K562 (cell line): ENCODE results near the gene IL1RN. TPM values are rescaled to one million over a fixed set of nuclear protein-coding genes. Genes with fewer than 3 reads are reported as not detected.

Experiments
- ATAC-seq: fragments of 200-7000 bp; cut with Tn5 transposase; 3 replicates; pipeline ENCODE4 v1.9.1; 2020; ENCODE audit warnings: moderate library complexity
- BruUV-seq: library from RNA; stranded (reverse); fragments of 400-500 nt; replicated peaks from 2 replicates; lab custom pipeline; 2021; lab: Mats Ljungman, UMichigan
- CTCF ChIA-PET: fragments of 300-600 bp; formaldehyde crosslinking; extraction: SDS; loops from one replicate; lab custom pipeline; 2021; ENCODE audit warnings: low intra/inter-chr PET ratio; lab: Yijun Ruan, JAX
- POLR2A ChIA-PET: fragments of 300-600, 350-650 bp; sonication (Branson Sonifier 250); formaldehyde crosslinking; extraction: SDS; loops from one replicate; lab custom pipeline; 2021; ENCODE audit warnings: antibody characterized with exemption, inconsistent platforms; lab: Yijun Ruan, JAX
- DNase-seq, 4 experiments: peaks; one replicate each; pipeline versions ENCODE4 v3.0.0 to v3.0.0-alpha.2; 2011 to 2018; ENCODE audit warnings: low spot score in 3 of 4, mixed read lengths in 3 of 4; ENCODE audit errors: extremely low read depth in 1 of 4
- FAIRE-seq: peaks from 2 replicates; lab custom pipeline; 2011; peaks lifted over from hg19 to GRCh38; lab: Jason Lieb, UNC
- H2AFZ ChIP-seq: 2 replicates; pipeline ENCODE4 v1.6.0; 2011; ENCODE audit warnings: low read depth, low read length, control low read depth, inconsistent platforms
- H3K27ac ChIP-seq: fragments of 200-600 bp; 3 replicates; pipeline ENCODE4 v1.8.0; 2011; ENCODE audit warnings: low read depth, mild to moderate bottlenecking, control low read depth, inconsistent platforms, low read length, moderate library complexity, mixed read lengths; ENCODE audit errors: extremely low read depth
- H3K27me3 ChIP-seq, 2 experiments: fragments of 300-600 bp in 1 of 2; 2 replicates in 1 of 2; 3 replicates in 1 of 2; pipeline versions ENCODE4 v1.6.0 to v1.8.0; 2011; ENCODE audit warnings: inconsistent platforms in 2 of 2, low read length in 2 of 2, mild to moderate bottlenecking in 1 of 2, mixed read lengths in 1 of 2, moderate library complexity in 1 of 2; ENCODE audit not compliant: control insufficient read depth in 2 of 2, insufficient read depth in 2 of 2
- H3K36me3 ChIP-seq: fragments of 300-600 bp; 3 replicates; pipeline ENCODE4 v1.8.0; 2011; ENCODE audit warnings: mild to moderate bottlenecking, low read length, inconsistent platforms; ENCODE audit not compliant: control insufficient read depth, insufficient read depth
- H3K4me1 ChIP-seq, 2 experiments: fragments of 200-600 bp in 1 of 2; replicated peaks in 1 of 2; 2 replicates in 1 of 2; 3 replicates in 1 of 2; pipeline versions ENCODE4 v1.5.1 to v1.8.0; 2011; ENCODE audit warnings: inconsistent platforms in 2 of 2, low read length in 2 of 2, mild to moderate bottlenecking in 1 of 2, mixed read lengths in 1 of 2, moderate library complexity in 1 of 2; ENCODE audit not compliant: control insufficient read depth in 2 of 2, insufficient read depth in 2 of 2
- H3K4me2 ChIP-seq: 2 replicates; pipeline ENCODE4 v1.6.1; 2011; ENCODE audit warnings: low read length, control low read depth, inconsistent platforms, mixed read lengths; ENCODE audit not compliant: insufficient read depth
- H3K4me3 ChIP-seq: fragments of 200-600 bp; sonication (generic), shearing (Covaris generic); 2 replicates; pipeline ENCODE4 v1.5.1; 2016; ENCODE audit warnings: control low read depth, inconsistent platforms
- H3K79me2 ChIP-seq: fragments of 200-600 bp; 3 replicates; pipeline ENCODE4 v1.8.0; 2011; ENCODE audit warnings: low read length, inconsistent platforms; ENCODE audit not compliant: control insufficient read depth, insufficient read depth
- H3K9ac ChIP-seq, 2 experiments: 2 replicates each; pipeline versions ENCODE4 v1.6.0 to v1.6.1; 2011; ENCODE audit warnings: low read depth in 2 of 2, low read length in 2 of 2, control low read depth in 1 of 2, inconsistent platforms in 1 of 2, mild to moderate bottlenecking in 1 of 2, mixed read lengths in 1 of 2; ENCODE audit not compliant: insufficient read depth in 1 of 2
- H3K9me1 ChIP-seq: one replicate; pipeline ENCODE4 v1.6.0; 2011; ENCODE audit warnings: inconsistent platforms, mild to moderate bottlenecking, low read length, moderate library complexity; ENCODE audit not compliant: control insufficient read depth, insufficient read depth
- H3K9me3 ChIP-seq: replicated peaks from 2 replicates; pipeline ENCODE4 v1.5.1; 2011; ENCODE audit warnings: low read depth, low read length, inconsistent platforms; ENCODE audit not compliant: control insufficient read depth, insufficient read depth
- H4K20me1 ChIP-seq: replicated peaks from 2 replicates; pipeline ENCODE4 v1.6.1; 2011; ENCODE audit warnings: low read length, inconsistent platforms, mixed read lengths; ENCODE audit not compliant: control insufficient read depth, insufficient read depth
- FOXK2 ChIP-seq, 2 experiments: fragments of 450-650 bp; IDR thresholded peaks in 1 of 2; conservative IDR thresholded peaks in 1 of 2; 2 replicates each; pipeline ENCODE4 v1.6.1; 2016; ENCODE audit warnings: low read depth in 2 of 2, mild to moderate bottlenecking in 1 of 2
- GATAD2B ChIP-seq: fragments of 450-650 bp; IDR thresholded peaks from 2 replicates; pipeline ENCODE4 v1.6.1; 2017; ENCODE audit warnings: mild to moderate bottlenecking, borderline replicate concordance
- KDM1A ChIP-seq, 2 experiments: fragments of 450-650 bp; IDR thresholded peaks; 2 replicates each; pipeline ENCODE4 v1.6.1; 2016; ENCODE audit warnings: mild to moderate bottlenecking in 2 of 2
- NFE2 ChIP-seq: IDR thresholded peaks from 2 replicates; pipeline ENCODE4 v1.6.1; 2014; ENCODE audit warnings: antibody characterized with exemption, low read depth
- POLR2AphosphoS2 ChIP-seq: IDR thresholded peaks from 2 replicates; pipeline ENCODE4 v1.6.1; 2012; ENCODE audit warnings: low read length, improper control_type of control experiment
- RBFOX2 ChIP-seq: fragments of 200-400 bp; formaldehyde crosslinking; IDR thresholded peaks from 2 replicates; pipeline ENCODE4 v1.6.1; 2017; ENCODE audit warnings: low read depth, mild to moderate bottlenecking, low read length, moderate library complexity
- RCOR1 ChIP-seq, 2 experiments: IDR thresholded peaks; 2 replicates each; pipeline ENCODE4 v1.6.1; 2012; ENCODE audit warnings: low read depth in 2 of 2, low read length in 2 of 2, borderline replicate concordance in 1 of 2, improper control_type of control experiment in 1 of 2
- TCF3 ChIP-seq: sonication (generic); formaldehyde crosslinking; IDR thresholded peaks from 2 replicates; pipeline ENCODE4 v1.4.0; 2020; ENCODE audit warnings: mild to moderate bottlenecking, missing genetic modification reagents
- YY1 ChIP-seq, 3 experiments: IDR thresholded peaks; 2 replicates each; pipeline ENCODE4 v1.6.1; 2011; ENCODE audit warnings: low read length in 2 of 3, mild to moderate bottlenecking in 2 of 3, moderate library complexity in 2 of 3, borderline replicate concordance in 1 of 3, control low read depth in 1 of 3, low read depth in 1 of 3; ENCODE audit not compliant: insufficient read depth in 3 of 3, insufficient replicate concordance in 2 of 3, control insufficient read depth in 1 of 3, insufficient read length in 1 of 3; ENCODE audit errors: extremely low read depth in 1 of 3
- ZBTB7A ChIP-seq: IDR thresholded peaks from 2 replicates; pipeline ENCODE4 v1.6.1; 2011; ENCODE audit warnings: low read depth, mild to moderate bottlenecking, low read length, moderate library complexity, borderline replicate concordance; ENCODE audit not compliant: control insufficient read depth
- ZNF146 ChIP-seq: IDR thresholded peaks from one replicate; pipeline ENCODE4 v1.6.1; 2018; ENCODE audit warnings: missing compliant biosample characterization; ENCODE audit not compliant: unreplicated experiment
- ZNF232 ChIP-seq: sonication (generic); formaldehyde crosslinking; IDR thresholded peaks from 2 replicates; pipeline ENCODE4 v1.8.0; 2022; ENCODE audit warnings: mild to moderate bottlenecking, missing genetic modification reagents
- ZNF324 ChIP-seq: fragments of 250-450 bp; sonication (Bioruptor Pico); IDR thresholded peaks from 2 replicates; pipeline ENCODE4 v1.4.0; 2020; ENCODE audit warnings: mild to moderate bottlenecking
- ZNF384 ChIP-seq: IDR thresholded peaks from 2 replicates; pipeline ENCODE4 v1.6.1; 2012; ENCODE audit warnings: low read depth, low read length, improper control_type of control experiment
- ZNF444 ChIP-seq: fragments of 250-450 bp; sonication (Bioruptor Pico); IDR thresholded peaks from 2 replicates; pipeline ENCODE4 v1.4.0; 2020; ENCODE audit warnings: mild to moderate bottlenecking, moderate library complexity
- WGBS: fragments of 100-300 bp; shearing (Covaris generic); methylation state at CpG from one replicate; pipeline ENCODE4 v1.1.6; 2016; ENCODE audit warnings: low coverage, mixed read lengths; ENCODE audit not compliant: insufficient coverage; ENCODE audit errors: missing lambda C conversion rate; 5-methylcytosine and 5-hydroxymethylcytosine counted together
- in situ Hi-C: fragments of 300-500 bp; cut with MboI; formaldehyde crosslinking; loops from 4 replicates; pipeline ENCODE4 v1.15.0; 2018; ENCODE audit warnings: inconsistent platforms, mixed read lengths
- intact Hi-C: fragments of 100-400 bp; cut with micrococcal nuclease; formaldehyde crosslinking; loops from 2 replicates; pipeline ENCODE4 v1.14.2; 2022
- polyA plus RNA-seq, 8 experiments: library from polyadenylated mRNA; depleted of rRNA in 4 of 8; stranded (reverse) in 5 of 8; unstranded in 3 of 8; fragments of >200 nt; fragmentation: Nextera tagmentation in 2 of 8; fragmentation: Illumina TruSeq in 1 of 8; extraction: Ambion mirVana in 2 of 8; extraction: Trizol in 1 of 8; gene quantifications; 2 replicates each; pipeline versions ENCODE4 v1.2.1 to v1.2.3, GENCODE V29; 2011 to 2014; ENCODE audit warnings: inconsistent platforms in 1 of 8, missing spikeins in 1 of 8
- total RNA-seq, 7 experiments: library from RNA; depleted of rRNA in 6 of 7; stranded (reverse); fragments of >200 nt in 6 of 7; fragmentation: Illumina TruSeq in 2 of 7; extraction: Trizol in 2 of 7; gene quantifications; 2 replicates each; pipeline versions ENCODE4 v1.2.1 to v1.2.3, GENCODE V29; 2011 to 2021; ENCODE audit warnings: low replicate concordance in 1 of 7
- TF ChIP-seq, protein P1 (sequence below): fragments of 450-650 bp; formaldehyde crosslinking; conservative IDR thresholded peaks from 2 replicates; pipeline ENCODE4 v1.4.0; 2022; ENCODE audit warnings: mild to moderate bottlenecking, missing genetic modification characterization
- TF ChIP-seq, protein P2 (sequence below): sonication (generic); formaldehyde crosslinking; IDR thresholded peaks from 2 replicates; pipeline ENCODE4 v1.8.0; 2022; ENCODE audit warnings: missing genetic modification reagents, mild to moderate bottlenecking, borderline replicate concordance
- TF ChIP-seq, protein P3 (sequence below): fragments of 250-450 bp; sonication (Bioruptor Pico); IDR thresholded peaks from 2 replicates; pipeline ENCODE4 v1.9.0; 2021; ENCODE audit warnings: mild to moderate bottlenecking

IL1RN gene
- total and polyA plus RNA-seq, 9 of the 15 experiments (the other 6 are each of a cell fraction or from before 2014, with no cell fraction given) = 0.13 TPM; not detected in 8

DNA sequence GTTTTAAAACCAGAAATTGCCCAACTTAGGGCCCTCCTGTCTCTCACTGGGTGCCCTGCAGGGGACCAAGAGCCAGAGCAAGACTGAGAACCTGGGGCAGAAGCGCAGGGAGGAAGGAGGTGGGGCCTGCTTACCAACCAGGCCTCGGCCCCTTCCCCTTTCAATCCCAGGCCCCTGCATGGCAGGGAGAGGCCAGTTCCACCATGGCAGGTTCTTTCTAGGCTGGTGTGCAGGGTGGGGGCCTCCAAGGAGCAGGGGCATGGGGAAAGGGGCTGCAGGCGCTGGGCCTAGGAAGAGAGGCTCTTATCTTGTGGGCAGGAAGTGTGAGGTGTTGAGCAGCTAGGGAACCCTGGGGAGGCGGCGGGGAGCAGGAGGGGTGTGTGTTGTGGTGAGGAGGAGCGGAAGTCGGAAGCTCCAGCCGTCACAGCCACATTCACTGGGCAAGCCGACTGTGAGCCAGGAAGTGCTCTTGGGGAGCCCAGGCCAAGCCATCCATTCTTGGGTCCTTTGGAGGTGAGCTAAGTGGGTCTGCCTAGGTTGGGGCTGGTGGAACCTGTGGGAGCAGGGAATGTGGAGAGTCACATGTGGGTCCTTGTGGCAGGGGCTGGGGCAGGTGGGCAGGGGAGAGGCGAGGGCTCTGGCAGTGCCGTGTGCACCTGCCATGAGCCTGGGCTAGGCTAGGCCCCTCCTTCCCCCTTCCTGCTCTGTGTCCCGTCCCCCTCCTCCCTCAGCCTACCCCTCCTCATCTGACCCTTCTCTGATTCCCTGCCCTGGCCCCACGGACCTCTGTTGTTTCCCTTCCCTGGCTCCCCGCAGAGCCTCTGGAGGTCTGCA is 46.4 kb downstream of the IL1RN start, which contains the start of gene PSD4:
Gene PSD4 (plus strand): TSS at position 430 of the 834 bp plus-strand sequence. CDS start 8,486 bp downstream, outside the sequence.
- DNase-seq (peak; percentile 78 to 92 (median 86)), FAIRE-seq (peak; percentile 96), ATAC-seq (peak; percentile 97)
- Histone ChIP-seq H3K4me2 (peak within 1 kb of the TSS; percentile 89), H2AFZ (peak within 1 kb of the TSS; percentile 90), H3K9me3 (no peaks in the 10 kb centered on the region), H3K9ac (peak within 1 kb of the TSS; percentile 80 to 92), H3K4me3 (peak within 1 kb of the TSS; percentile 70), H4K20me1 (no peaks in the 10 kb centered on the region), H3K27ac (peak within 1 kb of the TSS; percentile 83), H3K9me1 (peaks cover 2% of the 10 kb centered on the region), H3K4me1 (peaks cover 20 to 26% of the 10 kb centered on the region in 2 experiments), H3K27me3 (no peaks in the 10 kb centered on the region), H3K36me3 (peaks cover 19% of the 10 kb centered on the region; the same call in 2 of the 3 replicates), H3K79me2 (peaks cover 27% of the 10 kb centered on the region)
- 8% methylated on average over 11 of the region's 14 CpGs for WGBS
- POLR2A ChIA-PET = interaction anchor here (0.6 to 3.3 kb wide), 5 partner anchors 10 to 411 kb away, joined by 3 to 32 read pairs (median 4); no protein-coding TSS in a partner anchor
- no TSS peak for BruUV-seq
- CTCF ChIA-PET = no interaction called here
- intact Hi-C loops (loop anchor here (5.0 kb wide), 1 partner anchor 36 kb away; no protein-coding TSS in a partner anchor), in situ Hi-C loops (no loop called here)
- TF ChIP-seq, protein P1, sequence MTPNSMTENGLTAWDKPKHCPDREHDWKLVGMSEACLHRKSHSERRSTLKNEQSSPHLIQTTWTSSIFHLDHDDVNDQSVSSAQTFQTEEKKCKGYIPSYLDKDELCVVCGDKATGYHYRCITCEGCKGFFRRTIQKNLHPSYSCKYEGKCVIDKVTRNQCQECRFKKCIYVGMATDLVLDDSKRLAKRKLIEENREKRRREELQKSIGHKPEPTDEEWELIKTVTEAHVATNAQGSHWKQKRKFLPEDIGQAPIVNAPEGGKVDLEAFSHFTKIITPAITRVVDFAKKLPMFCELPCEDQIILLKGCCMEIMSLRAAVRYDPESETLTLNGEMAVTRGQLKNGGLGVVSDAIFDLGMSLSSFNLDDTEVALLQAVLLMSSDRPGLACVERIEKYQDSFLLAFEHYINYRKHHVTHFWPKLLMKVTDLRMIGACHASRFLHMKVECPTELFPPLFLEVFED (CRISPR knock-in tag) = peak; percentile 39; the same call in 1 of the 2 replicates
- TF ChIP-seq TCF3 (CRISPR knock-in tag) = no peak
- no peak for TF ChIP-seq POLR2AphosphoS2
- TF ChIP-seq FOXK2 (conservative IDR thresholded peaks at IDR 0.05 in 1 of 2, IDR thresholded peaks at IDR 0.05 in 1 of 2; ENCODE audit: low read depth in 2 of 2) = peak; percentile 76 to 80
- TF ChIP-seq, protein P2, sequence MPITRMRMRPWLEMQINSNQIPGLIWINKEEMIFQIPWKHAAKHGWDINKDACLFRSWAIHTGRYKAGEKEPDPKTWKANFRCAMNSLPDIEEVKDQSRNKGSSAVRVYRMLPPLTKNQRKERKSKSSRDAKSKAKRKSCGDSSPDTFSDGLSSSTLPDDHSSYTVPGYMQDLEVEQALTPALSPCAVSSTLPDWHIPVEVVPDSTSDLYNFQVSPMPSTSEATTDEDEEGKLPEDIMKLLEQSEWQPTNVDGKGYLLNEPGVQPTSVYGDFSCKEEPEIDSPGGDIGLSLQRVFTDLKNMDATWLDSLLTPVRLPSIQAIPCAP (CRISPR knock-in tag) = no peak
- TF ChIP-seq YY1 (IDR thresholded peaks at IDR 0.05; ENCODE audit: borderline replicate concordance in 1 of 3, control insufficient read depth in 1 of 3, extremely low read depth in 1 of 3, insufficient read depth in 3 of 3, insufficient read length in 1 of 3, insufficient replicate concordance in 2 of 3, low read depth in 1 of 3, low read length in 2 of 3) = peak in 1 of 3 experiments; percentile 35
- no peak for TF ChIP-seq ZNF146 (CRISPR knock-in tag)
- TF ChIP-seq ZNF232 = 0 out of 2 replicates have a peak, but pooled peaks have one; percentile 41
- no peak for TF ChIP-seq ZNF324 (CRISPR knock-in tag)
- TF ChIP-seq RBFOX2 = peak; percentile 90
- TF ChIP-seq, protein P3, sequence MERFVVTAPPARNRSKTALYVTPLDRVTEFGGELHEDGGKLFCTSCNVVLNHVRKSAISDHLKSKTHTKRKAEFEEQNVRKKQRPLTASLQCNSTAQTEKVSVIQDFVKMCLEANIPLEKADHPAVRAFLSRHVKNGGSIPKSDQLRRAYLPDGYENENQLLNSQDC (CRISPR knock-in tag) = no peak
- TF ChIP-seq ZNF384 = no peak
- peak; percentile 86 for TF ChIP-seq ZBTB7A
- peak in 1 of 2 experiments; percentile 47; a peak in 2 of 4 replicates for TF ChIP-seq RCOR1 (IDR thresholded peaks at IDR 0.05; ENCODE audit: borderline replicate concordance in 1 of 2, low read depth in 2 of 2, low read length in 2 of 2)
- no peak for TF ChIP-seq ZNF444 (CRISPR knock-in tag)
- 0 out of 2 replicates have a peak, but pooled peaks have one; percentile 22 for TF ChIP-seq GATAD2B
- TF ChIP-seq NFE2 = no peak
- TF ChIP-seq KDM1A (IDR thresholded peaks at IDR 0.05) = 0 out of 4 replicates have a peak, but pooled peaks of 1 of the 2 experiments have one; percentile 5
